Ishikawa (cell line): Measurements from ENCODE around the gene NR6A1.

Experiments used
- CEBPB ChIP-seq: IDR thresholded peaks from 2 replicates; pipeline ENCODE4 v1.6.1; 2012
- EP300 ChIP-seq: IDR thresholded peaks from 2 replicates; pipeline ENCODE4 v1.6.1; 2012; ENCODE audit warnings: borderline replicate concordance
- FOXM1 ChIP-seq: IDR thresholded peaks from 2 replicates; pipeline ENCODE4 v1.6.1; 2012; ENCODE audit warnings: low read depth, borderline replicate concordance
- RAD21 ChIP-seq: IDR thresholded peaks from 2 replicates; pipeline ENCODE4 v1.6.1; 2012; ENCODE audit warnings: low read depth
- TEAD4 ChIP-seq: IDR thresholded peaks from 2 replicates; pipeline ENCODE4 v1.6.1; 2012
- YY1 ChIP-seq: IDR thresholded peaks from 2 replicates; pipeline ENCODE4 v1.6.1; 2012; ENCODE audit warnings: low read depth

DNA sequence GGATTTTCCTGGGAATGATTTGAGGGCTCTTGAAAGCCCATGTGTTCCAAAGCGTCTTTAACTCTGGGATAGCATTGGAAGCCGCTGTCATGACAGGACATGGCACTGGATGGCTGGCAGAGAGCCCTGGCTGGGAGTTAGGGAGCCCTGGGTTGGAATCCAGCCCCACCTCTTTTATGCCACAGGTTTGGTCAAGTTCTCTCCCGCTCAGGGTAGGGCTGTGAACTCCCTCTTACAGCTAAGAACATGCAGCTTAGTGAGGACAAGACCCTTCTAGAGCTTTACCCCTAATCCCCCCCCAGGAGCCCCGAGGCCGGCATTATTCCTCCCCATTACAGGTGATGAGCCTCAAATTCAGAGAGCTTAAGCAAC lies 43.0 kb upstream of the NR6A1 start:
- TF ChIP-seq CEBPB (no peak), EP300 (no peak), RAD21 (no peak), TEAD4 (no peak), FOXM1 (no peak), YY1 (no peak)
